Skeletal muscle cell (primary cell): ENCODE results near the gene CD58.
"Not testable (repeated sequence)": the region's sequence is repeated elsewhere in the genome, so short reads cannot be mapped to it uniquely, and the experiment has no call there.

Experiments used
- DNase-seq: peaks from one replicate; pipeline ENCODE4 v3.0.0-alpha.2; 2010; ENCODE audit warnings: low read depth
- H3K4me3 ChIP-seq: 2 replicates; pipeline ENCODE4 v1.5.1; 2011; ENCODE audit warnings: low read depth, mild to moderate bottlenecking, control low read depth, low read length, moderate library complexity

CD58 gene

GRCh38 chr1:116573431-116574095 lies 2.7 kb upstream of the CD58 start:
- no peak for DNase-seq
- H3K4me3 ChIP-seq = no peak overlapping the region

- H3K4me3 ChIP-seq = no peak overlapping the region
- DNase-seq = no peak
These were observed 2.1 kb upstream of the CD58 start for GRCh38 chr1:116572771-116573430.

- no peak overlapping the region for H3K4me3 ChIP-seq
- no peak for DNase-seq
These were observed 1.3 kb upstream of the CD58 start for GRCh38 chr1:116572099-116572498.

GRCh38 chr1:116571215-116571919 lies 541 bp upstream of the CD58 start:
- H3K4me3 ChIP-seq = peak overlapping the region; percentile 71
- DNase-seq = no peak

- H3K4me3 ChIP-seq = peak overlapping the region; percentile 71
- no peak for DNase-seq
These were observed 959 bp downstream of the CD58 start for GRCh38 chr1:116569776-116570357.

- no peak for DNase-seq
- no peak overlapping the region for H3K4me3 ChIP-seq
These were observed 1.5 kb downstream of the CD58 start for GRCh38 chr1:116569381-116569670.

- no peak overlapping the region for H3K4me3 ChIP-seq
These were observed 2.0 kb downstream of the CD58 start for GRCh38 chr1:116568662-116569380.

GRCh38 chr1:116567790-116568661 lies 2.8 kb downstream of the CD58 start:
- H3K4me3 ChIP-seq = no peak overlapping the region
- DNase-seq = no peak

More at GRCh38 chr1:116568662-116569380, 2.0 kb downstream of the CD58 start:
- DNase-seq = no peak

GRCh38 chr1:116565222-116565621 lies 5.6 kb downstream of the CD58 start:
- H3K4me3 ChIP-seq = no peak overlapping the region
- DNase-seq = no peak

GRCh38 chr1:116564426-116564825 lies 6.4 kb downstream of the CD58 start:
- no peak overlapping the region for H3K4me3 ChIP-seq
- no peak for DNase-seq

GRCh38 chr1:116562465-116562864 lies 8.4 kb downstream of the CD58 start:
- not testable (repeated sequence) for DNase-seq, H3K4me3 ChIP-seq

- H3K4me3 ChIP-seq = no peak overlapping the region
- no peak for DNase-seq
These were observed 9.3 kb downstream of the CD58 start for GRCh38 chr1:116561563-116561962.

GRCh38 chr1:116560704-116561490 lies 9.9 kb downstream of the CD58 start:
- no peak overlapping the region for H3K4me3 ChIP-seq
- DNase-seq = no peak

- no peak for DNase-seq
- no peak overlapping the region for H3K4me3 ChIP-seq
These were observed 11.5 kb downstream of the CD58 start for GRCh38 chr1:116559304-116559761.

- H3K4me3 ChIP-seq = no peak overlapping the region
- no peak for DNase-seq
These were observed 12.3 kb downstream of the CD58 start for GRCh38 chr1:116558571-116558970.

GRCh38 chr1:116558140-116558549 lies 12.7 kb downstream of the CD58 start:
- H3K4me3 ChIP-seq = no peak overlapping the region
- DNase-seq = no peak

- H3K4me3 ChIP-seq = no peak overlapping the region
- no peak for DNase-seq
These were observed 13.4 kb downstream of the CD58 start for GRCh38 chr1:116557323-116557878.
